NCI-H345 (cell line): ENCODE data around the gene CAMK1D.
"Not testable (repeated sequence)": the region's sequence is repeated elsewhere in the genome, so short reads cannot be mapped to it uniquely, and the experiment has no call there.

Experiments used
- DNase-seq: peaks from one replicate; lab custom pipeline; 2025; lab: John Stamatoyannopoulos, UW

CAMK1D gene

DNA sequence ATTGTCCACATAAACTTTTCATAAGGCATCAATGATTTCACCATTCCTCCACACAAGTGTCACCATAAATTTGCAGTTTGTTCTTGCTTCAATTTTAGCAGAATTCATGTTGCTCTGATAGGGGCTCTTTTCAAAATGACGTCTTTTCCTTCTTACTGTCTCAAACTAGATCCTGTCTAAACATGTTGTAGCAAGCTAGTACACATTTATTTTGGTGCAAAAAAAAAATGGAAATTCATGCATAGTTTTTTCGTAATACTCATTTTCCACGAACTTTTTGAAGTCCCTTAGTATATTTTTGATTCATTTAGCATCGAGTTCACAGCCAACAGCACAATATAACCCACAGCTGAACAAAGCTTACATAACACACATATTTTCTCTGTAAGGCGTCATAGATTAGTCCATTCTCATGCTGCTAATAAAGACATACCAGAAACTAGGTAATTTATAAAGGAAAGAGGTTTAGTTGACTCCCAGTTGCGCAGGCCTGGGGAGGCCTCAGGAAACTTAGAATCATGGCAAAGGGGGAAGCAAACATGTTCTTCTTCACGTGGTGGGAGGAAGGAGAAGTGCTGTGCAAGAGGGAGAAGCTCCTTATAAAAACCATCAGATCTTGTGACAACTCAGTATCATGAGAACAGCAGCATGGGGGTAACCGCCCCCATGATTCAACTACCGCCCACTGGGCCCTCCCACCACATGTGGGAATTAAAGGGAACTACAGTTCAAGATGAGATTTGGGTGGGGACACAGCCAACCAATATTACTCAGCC lies 350.6 kb downstream of the CAMK1D start:
- no peak for DNase-seq

DNA sequence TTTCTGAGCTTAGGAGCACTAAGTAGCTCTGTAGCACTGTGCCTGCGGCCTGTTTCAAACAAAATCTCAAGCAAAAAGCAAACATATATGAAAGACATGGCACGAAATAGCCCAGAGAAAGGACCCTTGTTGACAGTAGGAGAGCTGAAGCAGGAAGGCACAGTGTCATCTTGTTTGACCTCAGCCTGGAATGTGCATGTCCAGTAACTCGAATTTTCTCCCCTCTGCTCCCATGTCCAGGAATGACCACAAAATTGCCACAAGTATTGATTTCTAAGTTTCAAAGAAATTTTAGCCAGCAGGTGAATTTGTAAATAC lies 351.2 kb downstream of the CAMK1D start:
- no peak for DNase-seq

DNA sequence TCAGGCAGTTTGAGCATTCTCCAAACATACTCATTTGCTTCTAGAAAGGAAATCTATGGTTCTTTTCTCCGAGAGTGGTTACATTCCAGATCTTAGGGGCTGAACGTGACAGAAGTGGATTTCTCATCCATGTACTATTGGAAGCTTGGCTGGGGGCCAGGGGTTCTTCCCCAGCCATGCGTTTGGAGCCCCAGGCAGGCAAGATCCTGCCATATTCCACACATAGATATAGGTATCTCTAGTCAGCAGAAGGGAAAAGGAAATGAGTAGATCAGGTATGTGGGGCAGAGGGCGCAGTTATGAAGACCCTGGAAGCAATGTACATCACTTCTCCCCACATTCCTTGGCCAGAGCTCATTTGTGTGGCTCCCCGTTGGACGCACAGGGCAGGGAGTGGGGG lies 352.3 kb downstream of the CAMK1D start:
- DNase-seq = no peak

DNA sequence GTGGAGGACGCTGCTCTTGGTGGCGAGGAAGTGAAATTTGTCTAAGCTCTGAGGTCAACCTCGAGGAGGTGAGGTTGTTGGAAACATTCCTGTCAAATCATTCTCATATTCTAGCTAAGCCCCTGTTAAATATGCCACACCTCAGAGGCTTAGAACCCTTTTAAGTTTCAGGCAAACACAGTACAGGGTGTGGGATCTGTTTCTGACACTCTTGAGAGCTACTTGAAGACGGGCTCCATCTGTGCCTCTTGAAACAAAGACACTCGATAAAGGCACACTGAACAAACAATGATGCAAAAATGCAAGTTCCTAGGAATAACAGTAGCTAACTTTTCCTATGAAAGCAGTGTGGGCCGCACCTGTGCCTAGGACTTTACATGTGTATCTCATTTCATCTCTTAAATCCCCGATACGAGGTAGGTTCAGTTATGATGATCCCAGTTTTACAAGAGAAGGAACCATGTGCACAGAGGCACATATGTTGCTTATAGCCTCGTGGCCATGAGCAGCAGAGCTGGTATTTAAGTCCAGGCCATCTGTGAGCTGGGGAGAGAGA lies 352.9 kb downstream of the CAMK1D start:
- DNase-seq = no peak

DNA sequence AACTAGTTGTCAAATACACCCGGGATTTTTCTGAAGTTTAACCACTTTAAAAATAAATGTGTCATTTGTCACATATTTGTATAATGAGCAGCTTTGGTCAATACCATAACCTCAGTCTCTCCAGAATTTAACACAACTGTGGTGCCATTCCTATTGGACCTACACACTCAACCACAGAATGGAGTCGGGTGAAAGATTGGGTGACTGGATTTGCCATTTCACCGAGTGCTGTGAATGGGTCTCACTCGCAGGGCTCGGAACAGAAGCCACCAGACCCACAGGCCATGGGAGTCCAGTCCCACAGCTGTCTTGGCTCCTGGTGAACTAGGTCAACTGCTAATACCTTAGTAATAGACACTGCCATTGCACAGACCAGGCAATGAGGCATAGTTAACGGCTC lies 353.8 kb downstream of the CAMK1D start:
- no peak for DNase-seq

DNA sequence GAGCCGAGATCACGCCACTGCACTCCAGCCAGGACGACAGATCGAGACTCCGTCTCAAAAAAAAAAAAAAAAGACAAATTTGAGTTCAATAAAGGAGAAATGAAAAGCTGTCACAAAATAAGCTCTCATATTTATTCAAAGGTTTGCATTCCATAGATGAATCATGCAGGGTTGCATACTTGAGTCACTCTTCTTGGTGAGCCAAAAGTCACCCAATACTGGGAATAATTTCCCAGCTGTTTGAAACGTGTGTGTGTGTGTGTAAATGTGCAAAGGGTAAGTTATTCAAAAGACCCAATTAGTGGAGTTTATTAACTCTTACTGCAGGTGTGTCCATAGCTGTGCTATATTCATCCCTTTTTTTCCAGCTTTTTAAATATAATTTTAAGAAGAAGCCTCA lies 354.5 kb downstream of the CAMK1D start:
- no peak for DNase-seq

DNA sequence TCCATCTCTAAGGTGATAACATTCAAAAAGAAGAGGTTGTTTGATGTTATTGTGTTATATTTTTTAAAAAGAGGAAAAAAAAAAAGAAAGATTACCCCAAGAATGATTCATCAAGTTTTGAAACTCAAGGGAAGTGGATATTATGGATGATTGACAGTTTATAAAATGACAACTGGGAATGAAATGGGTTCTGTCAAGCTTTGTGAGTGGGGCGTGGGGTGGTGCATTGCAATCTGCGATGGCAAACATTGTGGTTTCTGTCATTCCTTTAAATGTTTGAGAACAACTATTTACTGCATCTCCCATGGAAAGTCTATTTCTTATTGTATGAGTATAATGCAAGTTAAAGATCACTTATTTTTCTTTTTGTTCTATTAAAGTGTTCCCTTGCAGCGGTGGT lies 355.1 kb downstream of the CAMK1D start:
- DNase-seq = no peak

DNA sequence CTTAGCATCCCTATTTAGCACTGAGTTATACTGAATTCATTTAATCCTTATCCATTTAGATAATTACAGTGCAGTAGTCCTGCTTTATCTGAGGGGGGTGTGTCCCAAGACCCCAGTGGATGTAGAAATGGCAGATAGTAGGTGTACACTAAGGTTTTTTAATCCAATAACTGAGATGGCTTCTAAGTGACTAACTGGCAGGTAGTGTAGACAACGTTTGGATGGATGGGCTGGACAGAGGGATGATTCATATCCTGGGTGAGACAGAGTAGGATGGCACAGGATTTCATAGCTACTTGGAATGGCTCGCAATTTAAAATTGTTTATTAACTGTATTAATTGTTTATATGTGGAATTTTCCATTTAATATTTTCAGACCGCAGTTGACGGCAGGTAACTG lies 356.6 kb downstream of the CAMK1D start:
- no peak for DNase-seq

DNA sequence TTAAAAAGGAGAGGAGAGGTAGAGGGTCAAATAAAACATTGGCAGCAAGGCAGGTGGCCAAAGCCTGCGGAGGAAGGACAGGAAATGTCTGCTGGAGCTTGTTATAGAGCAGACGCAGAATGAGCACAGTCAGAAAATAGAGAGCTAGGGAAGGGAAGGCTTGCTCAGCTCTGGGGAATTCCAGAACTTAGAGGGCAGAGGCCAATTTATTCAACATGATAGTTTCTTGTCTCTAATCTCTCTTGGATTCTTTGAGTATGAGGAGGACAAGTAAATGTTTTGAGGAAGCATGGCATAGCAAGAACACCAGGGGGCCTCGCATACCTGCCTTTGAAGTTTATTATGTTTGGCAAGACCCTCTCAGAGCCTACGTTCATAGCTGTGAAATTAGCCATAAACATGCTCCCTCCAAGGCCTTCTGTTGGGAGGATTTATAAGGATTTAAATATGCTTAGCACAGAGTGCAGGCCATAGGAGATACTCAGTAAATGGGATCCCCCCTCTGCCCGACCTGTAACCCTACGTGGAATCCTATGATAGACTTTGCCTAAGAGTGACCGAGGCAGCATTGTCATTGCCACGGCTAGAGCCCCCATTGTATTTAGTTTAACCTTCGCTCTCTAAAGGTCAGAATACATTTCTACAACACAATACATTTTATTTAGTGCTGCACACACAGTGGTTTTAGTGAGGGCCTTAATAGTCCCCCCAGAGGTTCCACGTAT lies 358.3 kb downstream of the CAMK1D start:
- peak; percentile 23 for DNase-seq

DNA sequence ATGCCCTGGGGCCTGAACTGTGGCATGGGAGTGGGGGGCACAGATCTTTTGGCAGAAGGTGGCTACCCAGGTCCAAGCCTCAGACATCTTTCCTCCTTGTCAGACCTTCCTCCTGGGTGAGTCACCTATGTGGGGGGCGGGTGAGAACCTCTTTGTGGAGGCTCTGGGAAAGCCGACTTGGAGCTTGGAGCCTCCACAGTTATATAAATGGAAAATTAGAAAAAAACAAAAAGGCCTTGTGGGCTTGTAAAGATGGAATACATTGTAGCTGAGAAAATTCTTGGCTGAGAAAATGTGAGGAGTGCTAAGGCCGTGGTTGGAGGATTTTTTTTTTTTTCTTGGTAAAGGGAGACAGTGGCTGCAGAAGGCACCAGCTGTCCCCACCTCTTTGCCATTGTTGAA lies 359.7 kb downstream of the CAMK1D start:
- DNase-seq = no peak

DNA sequence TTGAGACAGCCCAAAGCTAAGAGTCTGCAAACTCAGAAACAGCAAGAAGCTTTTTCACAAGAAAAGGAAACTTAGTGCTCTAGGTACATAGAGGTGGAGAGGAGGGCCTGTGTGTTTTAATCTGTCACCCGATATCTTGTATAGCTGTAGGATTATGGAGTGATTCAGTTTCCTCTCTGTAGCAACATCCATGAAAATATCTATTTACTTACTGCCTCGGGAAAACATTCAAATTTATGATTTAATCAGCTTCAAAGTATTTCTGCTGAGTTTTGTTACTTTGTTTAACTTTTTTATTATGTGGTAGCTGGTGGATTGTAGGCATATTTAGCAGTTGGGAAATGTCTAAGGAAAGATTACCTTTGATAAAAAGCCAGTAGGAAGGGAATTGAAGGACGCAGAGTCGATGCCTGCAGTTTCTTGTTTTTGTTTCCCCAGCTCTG lies 360.2 kb downstream of the CAMK1D start:
- DNase-seq = no peak

DNA sequence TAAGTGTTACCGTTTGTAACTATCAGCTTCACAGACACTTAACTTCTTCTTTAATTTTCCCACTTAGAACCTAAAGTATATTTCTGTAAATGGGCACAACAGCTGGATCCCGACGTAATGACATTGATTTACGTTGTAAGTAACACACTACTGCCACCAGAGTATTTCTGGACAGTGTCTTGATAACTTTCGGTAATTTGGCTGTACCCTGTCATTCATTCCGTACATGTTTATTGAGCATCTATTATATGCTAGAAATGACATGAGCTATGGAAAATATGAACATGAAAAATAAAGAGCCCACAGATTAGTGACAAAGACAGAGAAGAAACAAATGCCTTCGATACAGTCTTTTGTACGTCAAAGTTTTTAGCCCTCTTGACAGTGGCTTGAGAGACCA lies 360.8 kb downstream of the CAMK1D start:
- no peak for DNase-seq

DNA sequence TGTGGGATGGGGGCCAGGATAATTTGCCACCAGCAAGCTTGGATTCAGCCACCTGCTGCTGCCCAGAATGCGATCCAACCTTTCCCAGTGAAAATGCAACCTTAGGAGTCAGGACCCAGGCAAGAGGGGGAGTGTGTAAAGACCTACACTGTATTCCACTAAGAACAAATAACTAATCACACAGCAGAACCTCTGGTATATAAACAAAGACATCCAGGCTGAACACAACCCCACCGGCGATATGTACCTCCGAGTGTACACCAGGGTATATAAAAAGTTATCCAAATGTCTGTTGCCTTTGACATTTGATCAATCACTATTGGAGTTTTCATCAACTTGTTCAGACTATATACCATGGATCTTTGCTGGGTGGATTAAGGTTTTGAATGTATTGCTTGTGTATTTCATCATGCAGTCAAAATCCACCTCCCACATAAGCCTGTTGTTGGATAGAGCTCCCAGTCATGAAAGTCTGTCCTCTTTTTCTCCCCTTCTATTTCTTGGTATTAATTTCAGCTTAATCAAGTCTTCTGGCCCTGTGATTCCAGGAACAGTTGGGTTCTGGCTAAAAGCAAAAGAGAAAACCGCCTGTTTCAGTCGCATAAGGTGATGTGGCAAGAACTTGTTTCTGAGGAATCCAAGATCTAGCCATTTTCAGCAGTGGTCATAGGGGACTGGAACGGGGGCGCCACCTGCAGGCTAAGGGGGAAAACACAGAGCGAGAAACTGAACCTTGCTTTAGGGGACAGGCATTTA lies 361.4 kb downstream of the CAMK1D start:
- peak; percentile 57 for DNase-seq

DNA sequence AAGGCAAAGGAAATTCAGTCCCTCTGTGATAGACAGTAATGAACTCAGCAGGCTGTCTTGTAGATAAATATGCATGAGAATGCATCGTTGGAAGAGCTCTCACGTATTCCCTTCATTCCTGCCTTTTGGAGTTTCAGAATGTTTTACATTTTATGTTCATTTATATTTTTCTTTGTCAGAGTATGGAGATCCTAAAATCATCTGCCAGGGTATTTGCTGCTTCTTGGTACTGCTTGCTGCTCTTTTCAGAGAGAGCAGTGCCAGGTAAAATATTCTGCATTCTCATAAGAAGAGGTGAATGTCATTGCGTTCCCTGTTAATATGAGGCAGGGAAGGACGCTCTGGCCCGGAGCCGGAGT lies 362.0 kb downstream of the CAMK1D start:
- DNase-seq = no peak

DNA sequence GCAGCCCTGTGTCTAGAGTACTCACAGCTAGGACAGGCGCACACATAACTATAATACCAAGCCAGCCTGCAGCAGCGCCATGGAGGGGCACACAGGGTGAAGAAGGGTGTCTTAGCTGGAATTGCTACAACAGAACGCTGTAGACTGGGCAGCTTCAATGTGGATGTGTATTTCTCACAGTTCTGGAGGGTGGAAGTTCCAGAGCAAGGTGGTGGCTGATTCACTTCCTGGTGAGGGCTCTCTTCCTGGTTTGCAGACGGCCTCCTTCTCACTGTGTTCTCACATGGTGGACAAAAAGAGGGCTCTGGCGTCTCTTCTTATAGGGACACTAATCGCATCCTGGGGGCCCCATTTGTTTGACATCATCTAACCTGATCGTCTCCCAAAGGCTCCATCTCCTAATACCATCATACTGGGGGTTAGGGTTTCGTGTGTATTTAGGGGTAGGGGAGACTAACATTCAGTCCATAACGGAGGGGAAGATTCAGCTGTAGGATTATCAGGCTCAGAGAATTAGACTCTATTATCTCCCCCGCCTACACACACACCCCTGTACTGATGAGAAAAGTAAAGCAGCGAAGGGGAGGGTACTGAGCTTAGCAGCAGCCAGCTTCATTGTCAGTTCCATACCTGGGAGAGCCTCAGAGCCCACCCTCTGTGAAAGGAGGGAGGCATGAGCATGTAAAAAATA lies 363.1 kb downstream of the CAMK1D start:
- no peak for DNase-seq

DNA sequence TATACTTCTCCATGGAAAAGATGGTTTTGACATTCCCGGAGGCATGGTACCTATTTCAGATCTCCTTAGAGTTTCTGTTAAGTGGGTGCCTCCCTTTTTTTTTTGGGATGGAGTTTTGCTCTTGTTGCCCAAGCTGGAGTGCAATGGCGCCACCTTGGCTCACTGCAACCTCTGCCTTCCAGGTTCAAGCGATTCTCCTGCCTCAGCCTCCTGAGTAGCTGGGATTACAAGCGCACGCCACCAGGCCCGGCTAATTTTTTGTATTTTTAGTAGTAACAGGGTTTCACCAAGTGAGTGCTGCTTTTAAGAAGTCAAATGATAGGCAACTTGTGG lies 363.6 kb downstream of the CAMK1D start:
- DNase-seq = not testable (repeated sequence)

DNA sequence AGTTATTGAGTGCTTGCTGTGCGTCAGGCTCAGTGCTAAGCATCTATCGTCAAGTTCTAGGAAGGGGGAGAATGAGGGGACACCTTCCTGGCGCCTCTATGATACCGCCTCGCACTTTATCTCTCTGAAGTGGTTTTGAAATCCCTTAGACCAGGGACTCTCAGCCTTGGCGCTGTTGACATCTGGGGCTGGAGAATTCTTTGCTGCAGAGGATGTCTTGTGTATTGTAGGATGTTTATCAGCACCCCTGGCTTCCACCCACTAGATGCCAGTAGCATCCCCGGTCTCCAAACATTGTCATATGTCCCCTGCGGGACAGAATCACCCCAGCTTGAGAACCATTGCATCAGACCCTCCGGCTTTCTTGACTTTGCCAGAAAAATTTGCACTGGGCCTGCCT lies 366.7 kb downstream of the CAMK1D start:
- no peak for DNase-seq

DNA sequence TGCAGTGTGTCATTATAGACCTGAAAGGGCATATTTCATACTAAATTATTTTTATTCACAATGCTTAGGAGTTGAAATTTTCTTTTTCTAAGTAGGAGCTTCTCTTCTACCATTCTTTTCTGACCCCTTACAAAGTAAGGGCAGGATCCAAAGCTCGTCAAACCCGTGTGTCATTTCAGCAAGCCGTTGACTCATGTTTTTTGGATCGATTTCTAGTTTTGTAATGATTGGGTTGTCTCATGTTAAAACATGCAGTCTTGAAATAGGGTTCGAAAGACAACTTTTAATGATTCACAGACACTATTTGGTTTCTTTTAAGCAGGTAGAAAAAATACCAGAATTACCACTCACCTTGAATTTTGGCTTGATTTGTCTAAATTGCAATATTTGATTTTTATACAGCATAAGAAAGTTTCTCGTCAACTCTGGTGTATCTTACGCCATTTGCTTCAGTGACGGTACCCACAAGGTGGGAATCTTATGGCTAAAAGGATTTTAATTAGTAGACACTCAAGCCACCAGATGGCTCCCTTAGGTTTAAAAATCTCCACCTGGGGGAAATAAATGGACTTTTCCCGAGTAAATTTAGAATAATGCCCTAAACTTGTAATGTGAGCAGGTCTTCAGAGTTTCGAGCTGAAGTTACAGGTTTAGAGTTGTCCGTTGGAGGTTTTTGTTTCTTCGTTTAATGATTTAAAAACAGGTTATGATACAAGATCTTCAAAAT lies 368.8 kb downstream of the CAMK1D start:
- no peak for DNase-seq

DNA sequence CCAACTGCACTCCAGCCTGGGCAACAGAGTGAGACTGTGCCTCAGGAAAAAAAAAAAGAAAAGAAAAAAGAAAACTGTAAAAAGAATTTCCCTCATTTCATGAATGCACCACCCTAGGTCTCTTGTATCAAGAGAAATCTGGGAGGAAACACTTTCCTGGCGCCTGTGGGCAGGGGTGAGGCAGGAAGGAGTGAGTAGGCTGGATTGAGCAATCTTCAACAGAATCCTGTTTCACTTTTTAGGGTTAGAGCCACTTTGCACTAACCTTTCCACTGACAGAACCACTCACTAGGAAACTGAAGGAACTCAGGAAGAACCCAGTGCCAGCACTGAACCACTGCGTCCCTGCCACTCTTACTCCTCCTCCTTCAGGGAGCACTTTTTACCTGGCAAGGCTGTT lies 370.0 kb downstream of the CAMK1D start:
- no peak for DNase-seq

DNA sequence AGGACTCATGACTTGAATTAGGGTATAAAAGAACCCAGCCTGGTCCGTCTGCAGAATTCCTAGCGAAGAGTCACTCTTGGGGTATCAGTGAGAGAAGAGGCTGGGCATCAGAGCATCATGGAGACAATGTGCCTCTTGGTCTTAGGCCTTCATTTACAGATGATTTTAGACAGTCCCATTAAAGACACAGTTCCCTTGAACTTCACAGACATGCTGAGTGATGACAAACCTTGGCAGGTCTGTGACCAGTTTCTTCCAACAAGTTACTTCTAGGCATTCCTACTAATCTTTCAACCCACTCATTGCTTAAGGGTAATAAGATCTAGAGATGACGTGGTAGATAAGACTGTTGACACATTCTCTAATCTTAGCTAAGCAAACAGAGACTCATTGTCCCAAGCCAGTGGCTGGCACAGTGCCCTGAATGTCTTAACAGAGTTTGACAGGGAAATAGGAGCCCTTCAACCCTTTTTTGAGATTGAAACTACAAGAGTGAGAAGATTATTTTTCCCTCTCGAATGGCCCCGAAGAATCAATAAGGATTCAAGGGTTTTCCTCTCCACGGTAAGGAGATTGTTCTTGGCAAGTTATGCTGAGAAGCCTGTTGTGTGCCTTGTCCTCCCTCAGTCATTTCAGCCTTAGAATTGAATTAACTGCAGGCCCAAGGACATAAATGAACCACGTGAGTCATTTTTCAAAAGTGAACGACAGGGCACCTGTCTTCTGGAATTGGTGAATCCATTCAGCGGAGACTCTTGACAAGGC lies 371.1 kb downstream of the CAMK1D start:
- peak; percentile 66 for DNase-seq

DNA sequence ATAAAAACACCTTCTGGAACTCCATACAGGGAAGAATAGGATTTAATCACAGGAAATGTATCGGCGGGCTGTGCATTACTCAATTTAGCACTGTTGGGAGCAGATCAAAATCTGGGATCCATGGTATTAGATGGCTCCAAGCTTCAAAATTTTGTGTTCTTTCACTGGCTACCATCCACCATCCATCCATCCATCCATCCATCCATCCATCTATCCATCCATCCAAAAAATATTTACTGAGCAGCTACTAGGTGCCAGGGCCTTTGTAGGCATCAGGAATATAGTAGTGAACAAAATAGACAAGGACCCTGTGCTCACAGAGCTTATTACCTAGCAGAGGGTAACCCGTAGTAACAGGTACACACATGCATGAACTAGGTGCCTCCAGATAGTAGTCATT lies 372.0 kb downstream of the CAMK1D start:
- DNase-seq = no peak
